Measurements from ENCODE around the gene MGAT3. TPM values are rescaled to one million over a fixed set of nuclear protein-coding genes. Genes with fewer than 3 reads are reported as not detected.

MGAT3 gene
- total and polyA plus RNA-seq, 9 donors: 0.91 to 5.9 (median 2.1) TPM

DNA sequence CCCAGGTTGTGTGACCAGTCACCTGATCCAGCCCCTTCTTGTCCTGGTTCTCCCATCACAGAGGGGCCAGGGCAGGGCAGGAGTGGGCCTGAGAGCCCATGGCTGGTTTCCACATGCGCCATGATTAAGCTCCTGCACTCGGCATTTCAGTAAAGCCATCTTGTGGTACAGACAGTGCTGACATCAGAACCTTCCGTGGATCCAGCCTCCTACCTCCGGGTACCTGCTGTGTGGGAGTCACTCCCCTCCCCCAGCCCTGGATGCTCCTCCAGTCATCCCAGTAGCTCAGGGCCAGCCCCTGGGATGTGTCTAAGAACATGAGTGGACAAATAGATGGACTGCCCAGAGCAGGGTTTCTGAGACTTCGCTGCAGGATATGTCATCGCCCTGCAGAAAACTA, 22.1 kb upstream of the MGAT3 start:
- peaks cover 6% of the 10 kb centered on the region for H3K4me1 ChIP-seq (ENCODE audit: insufficient read depth)
- 69 to 71% (median 71%) methylated on average over 6 of the region's 6 CpGs for WGBS, 3 donors
- no peak for TF ChIP-seq EP300 (IDR thresholded peaks at IDR 0.05)
- TF ChIP-seq POLR2A (IDR thresholded peaks at IDR 0.05): no peak
- TF ChIP-seq, protein P1, sequence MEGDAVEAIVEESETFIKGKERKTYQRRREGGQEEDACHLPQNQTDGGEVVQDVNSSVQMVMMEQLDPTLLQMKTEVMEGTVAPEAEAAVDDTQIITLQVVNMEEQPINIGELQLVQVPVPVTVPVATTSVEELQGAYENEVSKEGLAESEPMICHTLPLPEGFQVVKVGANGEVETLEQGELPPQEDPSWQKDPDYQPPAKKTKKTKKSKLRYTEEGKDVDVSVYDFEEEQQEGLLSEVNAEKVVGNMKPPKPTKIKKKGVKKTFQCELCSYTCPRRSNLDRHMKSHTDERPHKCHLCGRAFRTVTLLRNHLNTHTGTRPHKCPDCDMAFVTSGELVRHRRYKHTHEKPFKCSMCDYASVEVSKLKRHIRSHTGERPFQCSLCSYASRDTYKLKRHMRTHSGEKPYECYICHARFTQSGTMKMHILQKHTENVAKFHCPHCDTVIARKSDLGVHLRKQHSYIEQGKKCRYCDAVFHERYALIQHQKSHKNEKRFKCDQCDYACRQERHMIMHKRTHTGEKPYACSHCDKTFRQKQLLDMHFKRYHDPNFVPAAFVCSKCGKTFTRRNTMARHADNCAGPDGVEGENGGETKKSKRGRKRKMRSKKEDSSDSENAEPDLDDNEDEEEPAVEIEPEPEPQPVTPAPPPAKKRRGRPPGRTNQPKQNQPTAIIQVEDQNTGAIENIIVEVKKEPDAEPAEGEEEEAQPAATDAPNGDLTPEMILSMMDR (IDR thresholded peaks at IDR 0.05): no peak

DNA sequence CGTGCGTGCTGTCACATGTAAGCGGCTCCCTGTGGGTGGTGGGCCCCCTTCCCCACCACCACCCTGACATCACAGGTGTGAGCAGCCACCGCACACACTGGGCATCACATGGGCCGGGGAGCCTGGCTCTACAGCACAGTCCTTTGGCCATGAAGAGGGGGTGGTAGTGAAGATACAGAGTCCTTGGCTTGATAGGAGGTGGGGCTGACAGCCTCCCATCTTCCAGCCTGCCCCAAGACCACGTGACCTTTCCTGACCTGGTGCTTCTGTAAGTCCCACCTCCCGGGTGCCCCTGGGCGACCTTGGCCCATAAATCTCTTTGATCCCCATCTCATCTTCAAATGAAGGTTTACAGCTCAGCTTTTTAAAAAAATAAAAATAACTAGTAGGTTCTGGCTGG, 21.2 kb upstream of the MGAT3 start:
- TF ChIP-seq EP300 (IDR thresholded peaks at IDR 0.05): no peak
- TF ChIP-seq, protein P1 (IDR thresholded peaks at IDR 0.05): no peak
- no peak for TF ChIP-seq POLR2A (IDR thresholded peaks at IDR 0.05)
- H3K27ac ChIP-seq: no peak overlapping the region
- DNase-seq: no peak
- intact Hi-C loops (cut with DNase I): no loop called here
- no peak overlapping the region for H3K4me3 ChIP-seq
- no peaks in the 10 kb centered on the region for H3K9me3 ChIP-seq
- H3K4me1 ChIP-seq (ENCODE audit: insufficient read depth): peaks cover 6% of the 10 kb centered on the region
- H3K36me3 ChIP-seq: no peaks in the 10 kb centered on the region
- 65 to 71% (median 70%) methylated on average over 8 of the region's 8 CpGs for WGBS, 3 donors
- no peaks in the 10 kb centered on the region for H3K27me3 ChIP-seq

More for the DNA sequence above, 22.1 kb upstream of the MGAT3 start:
- intact Hi-C loops (cut with DNase I): no loop called here
- H3K9me3 ChIP-seq: no peaks in the 10 kb centered on the region
- no peak for DNase-seq
- no peaks in the 10 kb centered on the region for H3K36me3 ChIP-seq
- no peaks in the 10 kb centered on the region for H3K27me3 ChIP-seq
- no peak overlapping the region for H3K4me3 ChIP-seq
- no peak overlapping the region for H3K27ac ChIP-seq

DNA sequence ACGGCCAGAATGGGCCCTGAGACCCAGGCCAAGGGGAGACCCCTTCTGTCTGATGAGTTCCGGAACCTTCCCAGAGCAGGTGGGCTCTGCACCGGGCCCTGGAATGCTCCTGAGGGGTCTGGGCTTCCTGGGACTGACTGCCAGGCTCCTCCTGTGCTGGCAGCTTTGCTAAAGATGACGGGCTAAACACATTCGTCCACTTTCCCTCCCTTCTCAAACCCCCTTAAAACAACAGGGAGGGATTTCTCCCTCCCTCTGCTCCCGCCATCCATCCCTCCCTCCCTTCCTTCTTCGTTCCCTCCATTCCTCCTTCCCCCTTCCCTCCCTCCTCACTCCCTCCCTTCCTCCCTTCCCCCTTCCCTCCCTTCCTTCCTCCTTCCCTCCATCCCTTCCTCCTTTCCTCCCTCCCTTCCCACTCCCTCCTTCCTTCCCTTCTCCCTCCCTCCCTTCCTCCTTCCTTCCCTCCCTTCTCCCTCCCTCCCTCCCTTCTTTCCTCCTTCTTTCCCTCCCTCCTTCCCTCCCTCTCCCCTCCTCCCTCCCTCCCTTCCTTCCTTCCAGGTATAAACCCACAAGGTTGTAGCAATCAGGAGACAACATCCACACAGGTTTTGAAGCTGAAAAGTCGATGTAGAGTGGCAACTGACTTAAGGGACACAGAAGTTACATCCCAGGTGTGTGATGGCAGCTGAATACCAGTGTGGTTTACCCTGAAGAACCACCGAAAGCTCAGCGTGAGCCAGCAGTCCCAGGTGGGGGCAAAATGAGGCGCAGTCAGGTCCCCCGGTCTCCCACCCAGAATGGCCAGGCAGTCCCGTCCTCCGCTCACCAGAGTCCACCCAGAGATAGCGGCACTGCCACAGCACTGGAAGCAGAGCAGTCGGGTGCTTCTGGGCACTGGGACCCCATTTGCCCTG, 18.8 kb upstream of the MGAT3 start:
- no peak for DNase-seq
- Histone ChIP-seq H3K27me3 (no peaks in the 10 kb centered on the region), H3K9me3 (no peaks in the 10 kb centered on the region), H3K4me3 (peak overlapping the region; percentile 14), H3K4me1 (ENCODE audit: insufficient read depth) (peaks cover 6% of the 10 kb centered on the region), H3K36me3 (no peaks in the 10 kb centered on the region), H3K27ac (no peak overlapping the region)
- WGBS, 3 donors: 23 to 33% (median 28%) methylated on average over 16 of the region's 16 CpGs
- TF ChIP-seq, protein P1 (IDR thresholded peaks at IDR 0.05): no peak
- TF ChIP-seq EP300 (IDR thresholded peaks at IDR 0.05) (no peak), POLR2A (IDR thresholded peaks at IDR 0.05) (no peak)
- intact Hi-C loops (cut with DNase I): no loop called here

DNA sequence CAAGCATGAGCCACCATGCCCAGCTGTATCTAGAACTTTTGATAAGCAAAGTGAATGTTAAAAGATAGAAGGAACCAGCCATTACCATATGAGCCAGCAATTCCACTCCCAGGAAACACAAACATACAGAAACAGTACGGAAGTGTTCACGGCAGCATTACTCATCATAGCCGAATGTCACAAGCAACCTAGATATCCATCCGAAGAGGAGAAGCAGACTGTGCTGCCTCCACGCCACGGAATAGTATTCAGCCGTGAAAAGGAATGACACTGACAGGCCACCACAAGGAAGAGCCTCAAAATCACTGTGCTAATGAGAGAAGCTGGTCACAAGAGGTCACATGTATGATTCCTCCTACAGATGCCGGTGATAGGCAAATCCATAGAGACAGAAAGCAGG, 17.6 kb upstream of the MGAT3 start:
- H3K27me3 ChIP-seq: no peaks in the 10 kb centered on the region
- H3K27ac ChIP-seq: no peak overlapping the region
- intact Hi-C loops (cut with DNase I): no loop called here
- H3K36me3 ChIP-seq: no peaks in the 10 kb centered on the region
- 36 to 48% (median 40%) methylated on average over 8 of the region's 8 CpGs for WGBS, 3 donors
- H3K9me3 ChIP-seq: no peaks in the 10 kb centered on the region
- H3K4me3 ChIP-seq: no peak overlapping the region
- peaks cover 6% of the 10 kb centered on the region for H3K4me1 ChIP-seq (ENCODE audit: insufficient read depth)
- no peak for DNase-seq
- TF ChIP-seq, protein P1 (IDR thresholded peaks at IDR 0.05): no peak
- no peak for TF ChIP-seq EP300 (IDR thresholded peaks at IDR 0.05)
- no peak for TF ChIP-seq POLR2A (IDR thresholded peaks at IDR 0.05)
